Activated CD8-positive, alpha-beta memory T cell treated with anti-CD3 and anti-CD28 coated beads, Interleukin-2, amount 10 ng/mL, durations not matched to agents 7 days and 5 days (primary cell): ENCODE results near the gene ERCC5. TPM values are rescaled to one million over a fixed set of nuclear protein-coding genes. Genes with fewer than 3 reads are reported as not detected.

Source experiments
- ATAC-seq: fragments of 150-1000 bp; cut with Tn5 transposase; one replicate; pipeline ENCODE4 v1.10.0; 2021; ENCODE audit warnings: moderate library complexity
- CTCF ChIA-PET: fragments of 350-600 bp; sonication (Branson Sonifier 250); formaldehyde crosslinking; loops from one replicate; lab custom pipeline; 2021; ENCODE audit warnings: antibody characterized with exemption; lab: Charles Lee
- DNase-seq: peaks from one replicate; pipeline ENCODE4 v3.0.0-alpha.2; 2020
- H3K27ac Mint-ChIP-seq: one replicate; pipeline ENCODE4 v1.8.0; 2021; ENCODE audit warnings: mild to moderate bottlenecking, mixed read lengths
- H3K27me3 Mint-ChIP-seq: one replicate; pipeline ENCODE4 v1.8.0; 2021; ENCODE audit warnings: mixed read lengths
- H3K36me3 Mint-ChIP-seq: one replicate; pipeline ENCODE4 v1.8.0; 2021; ENCODE audit warnings: mild to moderate bottlenecking, mixed read lengths
- H3K4me1 Mint-ChIP-seq: one replicate; pipeline ENCODE4 v1.8.0; 2021; ENCODE audit warnings: mixed read lengths
- H3K4me3 Mint-ChIP-seq: one replicate; pipeline ENCODE4 v1.8.0; 2021; ENCODE audit warnings: mild to moderate bottlenecking, moderate library complexity, mixed read lengths
- H3K9me3 Mint-ChIP-seq: one replicate; pipeline ENCODE4 v1.8.0; 2022; ENCODE audit warnings: low read depth, mixed read lengths
- total RNA-seq, 2 experiments: library from RNA; stranded (reverse); gene quantifications; one replicate each; pipeline ENCODE4 v1.2.3, GENCODE V29; 2021

ERCC5 gene
- total RNA-seq, 2 experiments from 2014 or later = 75.8 to 76.1 TPM

- DNase-seq (no peak), ATAC-seq (no peak)
- no peak overlapping the region for H3K4me3 Mint-ChIP-seq
- H3K36me3 Mint-ChIP-seq = peaks cover 31% of the 10 kb centered on the region
- no peak overlapping the region for H3K27ac Mint-ChIP-seq
- no peaks in the 10 kb centered on the region for H3K27me3 Mint-ChIP-seq
- CTCF ChIA-PET = no interaction called here
- peaks cover 17% of the 10 kb centered on the region for H3K4me1 Mint-ChIP-seq
- H3K9me3 Mint-ChIP-seq = no peaks in the 10 kb centered on the region
Measured at GRCh38 chr13:102877303-102877702, 31.5 kb downstream of the ERCC5 start.

GRCh38 chr13:102878481-102878880, 32.6 kb downstream of the ERCC5 start:
- Mint-ChIP-seq H3K36me3 (peaks cover 30% of the 10 kb centered on the region), H3K9me3 (no peaks in the 10 kb centered on the region), H3K27ac (no peak overlapping the region), H3K4me3 (no peak overlapping the region), H3K27me3 (no peaks in the 10 kb centered on the region), H3K4me1 (peaks cover 6% of the 10 kb centered on the region)
- DNase-seq (no peak), ATAC-seq (no peak)
- CTCF ChIA-PET = no interaction called here

GRCh38 chr13:102879793-102880499, 34.1 kb downstream of the ERCC5 start:
- no peak for DNase-seq
- CTCF ChIA-PET = interaction anchor here (2.2 kb wide), 1 partner anchor 10 kb away, joined by 15 read pairs; no protein-coding TSS in a partner anchor
- Mint-ChIP-seq H3K27me3 (no peaks in the 10 kb centered on the region), H3K9me3 (no peaks in the 10 kb centered on the region), H3K4me3 (no peak overlapping the region), H3K36me3 (peaks cover 24% of the 10 kb centered on the region), H3K4me1 (peaks cover under 1% of the 10 kb centered on the region), H3K27ac (no peak overlapping the region)
- no peak for ATAC-seq

DNA sequence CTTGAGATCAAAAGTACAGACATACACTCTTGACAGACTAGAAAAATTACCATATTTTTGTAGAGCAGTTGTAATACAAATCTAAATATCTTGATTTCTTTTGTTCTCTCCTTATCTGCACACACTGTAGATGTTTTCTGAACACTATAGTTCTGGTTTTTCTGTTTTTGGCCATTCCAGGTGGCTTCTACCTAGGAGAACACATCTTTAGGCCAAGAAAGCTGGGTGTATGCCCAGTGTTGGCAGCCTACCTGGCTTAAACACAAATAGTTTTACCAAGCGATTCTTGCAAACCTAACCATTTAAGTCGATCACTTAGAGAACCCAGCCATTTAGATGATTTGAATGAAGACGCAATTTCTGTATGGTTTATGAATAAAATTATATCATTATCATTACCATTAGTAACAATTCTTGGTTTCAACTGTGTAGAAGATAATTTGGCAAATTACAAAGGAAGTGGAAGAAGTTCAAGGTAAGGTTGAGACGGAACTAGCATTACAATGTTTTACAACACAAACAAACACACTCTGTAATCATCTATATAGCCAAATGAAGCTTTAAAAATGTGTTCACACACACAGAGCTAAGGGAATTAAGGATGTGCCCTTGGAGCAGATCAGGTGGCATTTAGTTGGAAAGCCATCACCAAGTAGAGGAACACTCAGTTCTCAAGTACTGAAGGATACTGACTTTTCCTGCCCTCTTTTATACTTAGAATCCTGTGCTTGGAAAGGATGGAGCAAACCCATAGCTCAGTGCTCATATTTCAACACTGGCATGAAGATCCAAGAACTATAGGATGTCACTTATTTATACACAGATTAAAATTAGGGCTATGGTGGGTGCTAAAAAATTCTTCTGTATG, 36.2 kb downstream of the ERCC5 start:
- H3K4me1 Mint-ChIP-seq = no peaks in the 10 kb centered on the region
- CTCF ChIA-PET = interaction anchor here (2.2 kb wide), 1 partner anchor 12 kb away, joined by 15 read pairs; no protein-coding TSS in a partner anchor
- H3K9me3 Mint-ChIP-seq = no peaks in the 10 kb centered on the region
- no peak overlapping the region for H3K4me3 Mint-ChIP-seq
- peaks cover 8% of the 10 kb centered on the region for H3K36me3 Mint-ChIP-seq
- no peak for DNase-seq
- ATAC-seq = no peak
- H3K27ac Mint-ChIP-seq = no peak overlapping the region
- no peaks in the 10 kb centered on the region for H3K27me3 Mint-ChIP-seq

- Mint-ChIP-seq H3K4me3 (no peak overlapping the region), H3K27me3 (no peaks in the 10 kb centered on the region), H3K9me3 (no peaks in the 10 kb centered on the region), H3K4me1 (peaks cover 6% of the 10 kb centered on the region), H3K27ac (no peak overlapping the region), H3K36me3 (no peaks in the 10 kb centered on the region)
- CTCF ChIA-PET = no interaction called here
- no peak for DNase-seq
- no peak for ATAC-seq
Measured at GRCh38 chr13:102892503-102892902, 46.7 kb downstream of the ERCC5 start.

GRCh38 chr13:102897371-102898138, 51.7 kb downstream of the ERCC5 start:
- no peaks in the 10 kb centered on the region for H3K4me1 Mint-ChIP-seq
- H3K36me3 Mint-ChIP-seq = no peaks in the 10 kb centered on the region
- no peaks in the 10 kb centered on the region for H3K9me3 Mint-ChIP-seq
- no peak overlapping the region for H3K4me3 Mint-ChIP-seq
- DNase-seq (no peak), ATAC-seq (no peak)
- CTCF ChIA-PET = interaction anchor here (1.5 kb wide), 1 partner anchor 27 kb away, joined by 4 read pairs; no protein-coding TSS in a partner anchor
- H3K27ac Mint-ChIP-seq = no peak overlapping the region
- no peaks in the 10 kb centered on the region for H3K27me3 Mint-ChIP-seq

- no peak overlapping the region for H3K27ac Mint-ChIP-seq
- ATAC-seq (no peak), DNase-seq (no peak)
- CTCF ChIA-PET = interaction anchor here (1.6 kb wide), 1 partner anchor 308 kb away, joined by 3 read pairs; no protein-coding TSS in a partner anchor
- H3K27me3 Mint-ChIP-seq = no peaks in the 10 kb centered on the region
- H3K4me1 Mint-ChIP-seq = no peaks in the 10 kb centered on the region
- H3K36me3 Mint-ChIP-seq = no peaks in the 10 kb centered on the region
- no peak overlapping the region for H3K4me3 Mint-ChIP-seq
- no peaks in the 10 kb centered on the region for H3K9me3 Mint-ChIP-seq
Measured at GRCh38 chr13:102900193-102900608, 54.4 kb downstream of the ERCC5 start.

GRCh38 chr13:102901056-102901455, 55.2 kb downstream of the ERCC5 start:
- Mint-ChIP-seq H3K36me3 (no peaks in the 10 kb centered on the region), H3K4me3 (no peak overlapping the region), H3K27me3 (peaks cover 3% of the 10 kb centered on the region), H3K4me1 (no peaks in the 10 kb centered on the region), H3K9me3 (no peaks in the 10 kb centered on the region), H3K27ac (no peak overlapping the region)
- ATAC-seq = no peak
- DNase-seq = no peak
- CTCF ChIA-PET = interaction anchor here (1.1 kb wide), 1 partner anchor 12 kb away, joined by 3 read pairs; no protein-coding TSS in a partner anchor

DNA sequence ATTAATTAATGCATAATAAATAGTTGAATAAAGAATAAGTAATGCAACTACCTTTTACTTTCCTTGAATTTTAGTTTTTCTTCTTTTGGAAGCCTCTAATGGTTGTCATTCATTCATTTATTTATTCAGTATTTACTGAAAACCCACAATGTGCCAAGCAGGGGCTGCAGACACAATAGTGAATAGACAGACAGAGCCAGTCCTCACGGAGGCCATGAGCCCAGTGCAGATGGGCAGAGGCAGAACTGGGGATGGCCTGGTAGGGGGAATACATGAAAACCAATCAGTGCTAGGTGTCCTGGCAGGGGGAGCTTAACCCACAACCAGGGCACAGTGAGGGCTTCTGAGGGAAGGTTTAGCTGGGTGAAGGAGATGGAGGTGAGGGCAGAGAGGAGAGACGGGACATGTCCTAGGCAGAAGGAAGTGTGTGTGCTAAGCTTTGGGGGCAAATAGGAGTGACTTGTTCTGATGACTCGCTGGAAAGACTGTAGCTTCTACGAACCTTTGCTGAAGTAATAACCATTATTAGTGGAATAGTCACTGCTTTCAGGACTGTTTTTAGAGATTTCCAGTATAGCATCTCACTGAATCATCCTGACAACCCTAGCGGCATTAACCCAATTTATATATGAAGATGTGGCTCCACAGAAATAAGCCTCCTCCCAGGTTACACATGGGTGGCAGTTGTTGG, 55.9 kb downstream of the ERCC5 start:
- Mint-ChIP-seq H3K36me3 (no peaks in the 10 kb centered on the region), H3K27me3 (peaks cover 5% of the 10 kb centered on the region), H3K27ac (no peak overlapping the region), H3K9me3 (no peaks in the 10 kb centered on the region), H3K4me3 (no peak overlapping the region), H3K4me1 (no peaks in the 10 kb centered on the region)
- ATAC-seq (no peak), DNase-seq (no peak)
- CTCF ChIA-PET = interaction anchor here (1.1 kb wide), 1 partner anchor 11 kb away, joined by 3 read pairs; no protein-coding TSS in a partner anchor

DNA sequence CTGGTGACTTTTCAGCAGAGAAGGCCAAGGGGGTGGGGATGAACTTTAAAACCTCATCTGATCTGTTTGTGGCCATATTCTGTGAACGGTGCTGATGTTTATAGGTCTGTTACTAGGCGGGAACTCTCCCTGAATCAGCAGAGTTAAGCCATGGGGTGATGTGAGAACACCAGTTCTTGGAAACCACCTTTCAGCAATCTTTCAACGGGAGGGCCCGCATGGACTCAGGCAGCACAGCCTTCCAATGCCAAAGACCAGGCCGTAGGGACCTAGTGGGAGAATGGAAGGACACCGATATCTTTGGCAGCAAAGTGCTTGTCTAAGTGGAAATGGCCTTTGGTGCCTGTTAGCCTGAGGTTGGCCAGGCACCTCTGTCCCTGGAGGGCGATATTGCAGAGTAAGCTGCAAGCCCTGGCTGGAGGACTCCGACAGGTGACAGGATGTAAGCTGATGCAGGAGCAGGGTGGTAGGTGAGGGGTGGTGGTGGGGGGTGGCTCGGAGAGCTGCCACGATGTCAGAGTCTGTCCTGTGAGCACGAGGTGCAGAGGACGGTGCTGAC, 57.0 kb downstream of the ERCC5 start:
- CTCF ChIA-PET = interaction anchor here (1.1 kb wide), 1 partner anchor 32 kb away, joined by 3 read pairs; no protein-coding TSS in a partner anchor
- Mint-ChIP-seq H3K27ac (no peak overlapping the region), H3K4me3 (no peak overlapping the region), H3K36me3 (no peaks in the 10 kb centered on the region), H3K27me3 (peaks cover 8% of the 10 kb centered on the region), H3K9me3 (no peaks in the 10 kb centered on the region), H3K4me1 (peaks cover 7% of the 10 kb centered on the region)
- DNase-seq (no peak), ATAC-seq (no peak)

GRCh38 chr13:102903659-102904407, 58.0 kb downstream of the ERCC5 start:
- ATAC-seq (no peak), DNase-seq (no peak)
- no peaks in the 10 kb centered on the region for H3K36me3 Mint-ChIP-seq
- H3K4me3 Mint-ChIP-seq = no peak overlapping the region
- H3K27ac Mint-ChIP-seq = no peak overlapping the region
- peaks cover 11% of the 10 kb centered on the region for H3K4me1 Mint-ChIP-seq
- no peaks in the 10 kb centered on the region for H3K9me3 Mint-ChIP-seq
- H3K27me3 Mint-ChIP-seq = peaks cover 11% of the 10 kb centered on the region
- CTCF ChIA-PET = interaction anchor here (1.1 kb wide), 1 partner anchor 33 kb away, joined by 3 read pairs; no protein-coding TSS in a partner anchor
